GF-D8 (cell line): ENCODE measurements around the gene AFF3.

Source experiments
- DNase-seq: peaks from one replicate; lab custom pipeline; 2025; lab: John Stamatoyannopoulos, UW

Gene AFF3

GRCh38 chr2:100071335-100072043, 70.9 kb downstream of the AFF3 start:
- DNase-seq, result no peak

DNA sequence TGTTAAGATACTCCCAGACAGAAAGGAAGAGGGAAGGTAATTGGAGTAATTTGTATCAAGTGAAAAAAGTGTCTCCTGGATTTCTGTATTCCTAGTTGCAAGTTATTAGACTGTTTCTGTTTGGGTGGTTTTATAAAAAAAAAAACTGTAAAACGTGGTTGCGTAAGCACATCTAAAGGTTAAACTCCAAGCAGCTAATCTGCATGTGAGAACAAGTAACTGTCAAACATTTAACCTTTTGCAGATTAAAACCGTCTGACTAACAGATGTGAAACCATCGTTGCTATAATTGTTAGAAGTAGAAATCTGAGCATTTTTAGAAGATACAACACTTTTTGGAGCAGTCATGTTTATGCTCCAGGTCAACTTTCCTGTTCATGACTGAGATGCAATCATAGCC, 72.3 kb downstream of the AFF3 start:
- DNase-seq, result no peak

DNA sequence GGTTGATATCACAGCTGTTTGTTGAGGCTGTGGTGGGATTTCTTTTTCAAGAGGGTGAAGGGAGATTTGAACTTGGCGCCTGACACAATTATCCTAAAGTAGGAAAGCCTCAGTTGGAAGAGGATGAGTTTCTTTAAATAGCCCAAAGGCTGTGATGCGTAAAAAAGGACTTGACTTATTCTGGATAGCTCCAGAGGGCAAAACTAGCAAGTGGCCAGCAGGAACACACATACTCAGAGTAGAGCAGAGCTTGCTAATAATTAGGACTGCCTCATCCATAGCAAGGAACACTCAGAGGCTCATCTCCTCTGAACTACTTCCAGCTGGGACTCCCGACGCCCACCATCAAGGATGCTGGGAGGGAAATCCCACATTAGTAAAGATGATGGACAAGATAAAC, 74.0 kb downstream of the AFF3 start:
- no peak for DNase-seq

DNA sequence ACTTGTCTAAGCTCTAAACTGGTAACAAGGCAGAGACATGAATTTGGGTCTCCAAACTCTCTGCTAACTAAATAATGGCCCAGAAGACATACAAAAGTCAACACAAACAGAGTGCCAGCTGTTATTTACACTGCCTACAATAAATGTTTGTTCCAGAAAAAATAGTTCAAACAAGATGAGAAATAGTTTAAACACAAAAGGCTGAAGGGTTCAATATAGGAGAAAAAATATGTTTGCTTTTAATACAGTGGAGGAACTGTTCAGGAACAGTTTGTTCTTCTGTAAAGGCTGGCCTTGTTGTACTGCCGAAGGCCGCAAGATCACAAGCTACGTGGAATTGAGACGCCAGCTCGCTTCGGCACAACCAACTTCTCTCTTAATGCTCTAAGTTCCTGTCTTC, 74.6 kb downstream of the AFF3 start:
- no peak for DNase-seq

- no peak for DNase-seq
Measured at GRCh38 chr2:100066856-100067255, 75.5 kb downstream of the AFF3 start.

- no peak for DNase-seq
Measured at GRCh38 chr2:100066246-100066645, 76.1 kb downstream of the AFF3 start.

GRCh38 chr2:100064592-100065428, 77.6 kb downstream of the AFF3 start:
- no peak for DNase-seq

GRCh38 chr2:100064165-100064564, 78.2 kb downstream of the AFF3 start:
- DNase-seq, result no peak

DNA sequence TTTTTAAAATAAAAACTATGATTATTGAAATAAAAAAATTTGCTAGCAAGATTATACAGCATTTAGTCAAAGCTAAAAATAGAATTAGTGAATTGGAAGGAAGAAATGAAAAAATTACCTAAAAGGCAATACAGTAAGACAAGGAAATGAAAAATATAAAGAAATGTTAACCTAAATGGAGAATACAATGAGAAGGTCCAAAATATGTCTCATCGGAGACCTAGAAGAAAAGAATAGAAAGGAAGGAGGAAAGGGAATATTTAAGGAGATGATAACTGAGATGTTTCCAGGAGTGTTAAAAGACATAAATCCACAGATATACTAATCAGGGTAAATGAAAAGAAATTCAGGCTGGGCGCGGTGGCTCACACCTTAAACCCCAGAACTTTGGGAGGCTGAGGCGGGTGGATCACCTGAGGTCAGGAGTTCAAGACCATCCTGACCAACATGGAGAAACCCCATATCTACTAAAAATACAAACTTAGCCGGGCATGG, 78.9 kb downstream of the AFF3 start:
- no peak for DNase-seq

- DNase-seq, result no peak
Measured at GRCh38 chr2:100062336-100062735, 80.1 kb downstream of the AFF3 start.

GRCh38 chr2:100060875-100061274, 81.5 kb downstream of the AFF3 start:
- no peak for DNase-seq

GRCh38 chr2:100059638-100060037, 82.8 kb downstream of the AFF3 start:
- no peak for DNase-seq

DNA sequence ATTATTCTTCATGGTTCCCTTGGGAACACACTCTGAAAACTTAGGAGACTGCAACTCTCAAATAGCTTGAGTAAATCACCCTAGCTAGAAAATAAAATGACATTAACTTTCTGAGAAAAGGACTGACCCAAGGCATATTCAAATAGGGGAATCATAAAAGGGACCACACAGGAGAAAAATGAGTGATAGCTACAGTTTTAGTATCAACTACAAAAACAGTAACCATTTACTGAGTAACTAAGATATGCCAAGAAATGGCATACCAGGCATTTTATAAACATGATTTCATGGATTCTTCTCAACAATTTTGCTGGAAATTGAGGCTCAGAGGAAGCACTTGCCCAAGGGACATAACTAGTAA, 84.5 kb downstream of the AFF3 start:
- no peak for DNase-seq

DNA sequence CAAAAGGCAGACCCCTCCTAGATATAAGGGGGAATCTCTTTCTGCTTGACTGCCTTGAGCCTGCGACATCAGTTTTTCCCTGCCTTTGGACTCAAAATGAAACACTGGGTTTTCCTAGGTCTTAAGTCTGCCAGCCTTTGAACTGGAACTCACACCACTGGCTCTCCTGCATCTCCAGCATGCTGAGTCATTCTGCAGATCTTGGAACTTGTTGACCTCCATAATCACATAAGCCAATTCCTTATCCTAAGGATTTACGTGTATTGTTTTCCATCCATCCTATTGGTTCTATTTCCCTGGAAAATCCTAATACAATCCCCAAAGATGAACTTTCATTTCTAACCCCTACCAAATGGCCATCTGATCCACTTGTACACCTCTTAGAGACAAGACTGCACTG, 88.0 kb downstream of the AFF3 start:
- DNase-seq, result no peak

DNA sequence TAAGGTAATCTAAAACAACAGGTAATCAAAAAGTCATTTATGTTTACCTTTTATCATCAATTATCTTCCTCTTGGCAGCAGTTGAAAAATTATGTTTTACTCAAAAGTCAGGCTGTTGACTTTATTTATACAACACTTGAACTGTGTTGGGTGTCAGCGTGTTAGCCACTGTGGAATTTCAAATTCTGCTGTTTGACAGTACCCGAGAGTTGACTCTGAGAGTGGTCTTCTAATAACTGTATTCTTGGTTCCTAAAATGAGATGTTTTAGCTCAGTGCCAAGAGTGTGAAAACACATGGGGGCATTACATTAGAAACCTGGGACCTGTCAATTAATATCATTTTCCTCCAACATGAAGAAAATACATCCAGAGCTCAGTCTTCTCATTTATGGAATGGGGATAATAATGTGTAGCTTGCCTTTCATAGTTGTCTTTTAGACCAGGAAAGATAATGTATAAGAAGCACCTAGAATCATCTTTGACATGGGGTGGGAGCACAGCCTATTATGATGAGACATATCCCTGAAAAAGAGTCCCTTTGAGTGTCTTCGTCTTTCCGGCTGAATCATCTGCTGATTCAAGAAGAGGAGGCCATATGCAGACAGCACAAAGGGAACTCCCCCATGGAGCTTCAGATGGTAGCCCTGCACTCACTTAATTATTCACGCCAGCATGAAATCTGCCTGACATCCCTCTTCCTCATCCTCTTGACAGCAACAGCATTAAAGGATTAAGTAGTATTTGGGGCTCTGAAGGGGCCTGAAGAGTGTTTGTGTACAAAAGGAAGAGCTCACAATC, 89.1 kb downstream of the AFF3 start:
- DNase-seq, result no peak

DNA sequence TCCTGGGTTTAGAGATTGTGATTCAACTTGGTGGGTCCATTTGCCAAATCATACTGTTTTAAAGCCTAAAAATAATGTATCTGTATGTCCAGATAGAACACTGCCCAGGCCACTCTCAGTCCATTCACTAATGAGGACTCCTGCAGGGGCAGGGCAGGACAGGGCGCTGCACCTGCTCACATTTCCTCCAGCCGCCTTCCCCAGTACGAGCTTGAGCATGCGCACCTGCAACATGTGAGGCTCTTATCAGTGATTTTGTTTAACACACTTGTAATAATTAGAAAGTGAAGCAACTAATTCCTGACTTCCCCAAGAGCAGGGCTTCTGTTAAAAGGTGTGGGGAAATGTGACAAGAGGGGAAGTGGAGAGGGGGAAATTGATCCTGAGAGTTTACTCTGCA, 89.7 kb downstream of the AFF3 start:
- DNase-seq, result no peak

GRCh38 chr2:100051253-100051652, 91.1 kb downstream of the AFF3 start:
- no peak for DNase-seq

DNA sequence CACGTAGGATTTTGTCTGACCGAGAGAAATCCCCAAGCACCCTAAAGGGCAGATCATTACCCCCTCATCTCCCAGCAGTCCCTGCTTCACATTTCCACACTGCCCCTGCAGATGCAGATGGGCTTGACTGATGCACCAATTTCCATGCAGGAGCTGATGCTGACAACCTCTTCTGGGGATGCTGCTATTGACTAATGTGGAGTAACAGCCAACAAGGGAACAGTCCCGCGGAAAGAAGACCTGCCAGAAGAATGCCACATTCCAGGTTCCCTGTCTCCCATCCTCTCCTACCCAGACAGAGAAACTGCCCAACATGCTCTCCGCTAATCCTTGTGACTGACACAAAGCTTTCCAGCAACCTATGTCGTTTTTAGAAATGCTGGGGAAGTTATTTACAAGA, 91.7 kb downstream of the AFF3 start:
- no peak for DNase-seq

DNA sequence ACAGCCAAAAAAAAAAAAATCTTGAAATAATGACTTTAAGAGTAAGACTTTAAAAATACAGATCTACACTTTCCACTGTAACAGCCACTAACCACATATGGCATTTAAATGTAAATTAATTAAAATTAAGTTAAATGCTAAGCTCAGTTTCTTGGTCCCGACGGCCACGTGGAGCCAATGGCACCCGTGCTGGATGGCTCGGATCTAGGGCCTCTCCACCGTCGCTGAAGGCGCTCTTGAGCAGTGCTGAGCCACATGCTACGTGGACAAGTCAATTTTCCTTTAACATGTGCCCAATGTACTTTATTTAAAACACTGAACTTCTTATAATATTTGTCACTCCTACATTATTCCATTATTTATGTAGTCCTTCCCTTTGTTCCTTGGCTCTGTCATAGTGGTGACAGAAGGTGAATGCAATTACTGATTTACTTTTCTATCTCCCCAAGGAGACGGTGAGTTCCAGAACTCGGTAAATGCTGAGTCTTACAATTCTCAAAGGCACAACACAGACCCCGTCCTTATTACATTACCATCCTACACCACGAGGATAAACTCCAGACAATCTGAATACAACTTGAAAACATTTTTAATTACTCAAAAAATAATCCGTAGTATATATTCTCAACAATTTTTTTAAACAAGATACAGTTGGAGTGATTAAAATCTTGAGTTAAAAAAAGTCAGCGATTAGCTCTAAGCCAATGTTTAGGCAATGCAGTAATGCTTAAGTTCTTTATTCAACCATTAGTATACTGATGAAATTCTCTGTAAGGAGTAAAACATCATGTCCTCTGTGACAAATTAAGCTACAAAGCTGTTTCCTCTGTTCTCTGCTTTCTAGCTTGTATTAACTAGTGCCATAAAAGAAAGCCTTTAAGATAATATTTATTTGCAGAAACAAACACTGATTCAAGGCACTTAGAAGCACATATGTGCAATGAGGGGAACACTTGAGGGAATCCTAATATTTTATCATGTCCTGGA, 95.1 kb downstream of the AFF3 start:
- no peak for DNase-seq

DNA sequence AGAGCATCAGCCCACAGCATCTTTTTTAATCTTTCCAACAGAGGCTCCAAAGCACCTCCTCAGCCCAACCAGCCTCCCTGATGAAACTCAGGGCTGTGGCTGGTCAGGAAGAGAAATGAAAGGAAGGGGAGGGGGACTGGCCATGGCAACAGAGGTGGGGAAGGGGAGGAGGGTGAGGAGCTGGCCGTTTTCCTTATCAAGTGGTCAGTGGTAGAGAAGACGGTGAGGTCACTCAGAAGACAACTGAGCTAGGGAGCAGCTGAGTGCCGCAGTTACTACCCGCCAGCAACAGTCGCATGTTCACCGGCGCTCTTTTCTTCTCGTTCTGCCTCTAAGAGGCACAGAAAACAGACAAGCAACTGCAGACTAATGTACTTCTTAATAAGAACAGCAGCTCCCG, 97.4 kb downstream of the AFF3 start:
- DNase-seq, result no peak

GRCh38 chr2:100043891-100044255, 98.5 kb downstream of the AFF3 start:
- DNase-seq, result no peak
